Peyer's patch (tissue), 4 donors: ENCODE measurements around the gene ANKFY1.

Experiments used
- CTCF ChIP-seq, 6 experiments: fragments of 450-650 bp in 4 of 6; fragments of 200-600 bp in 2 of 6; sonication (generic) in 1 of 6; IDR thresholded peaks; one replicate each; pipeline ENCODE4 v1.5.1; 2017 to 2019; ENCODE audit warnings: antibody characterized with exemption in 6 of 6, mild to moderate bottlenecking in 3 of 6, moderate library complexity in 1 of 6
- POLR2A ChIP-seq, 2 donors: fragments of 450-650 bp; IDR thresholded peaks; one replicate each; pipeline ENCODE4 v1.5.1; 2017; ENCODE audit warnings: antibody characterized with exemption in 2 of 2, mild to moderate bottlenecking in 2 of 2, moderate library complexity in 2 of 2

- TF ChIP-seq CTCF (IDR thresholded peaks at IDR 0.05) (no peak), POLR2A (IDR thresholded peaks at IDR 0.05) (no peak)
Measured at GRCh38 chr17:4130715-4131114, 133.1 kb downstream of the ANKFY1 start.
